HepG2 (cell line): ENCODE data around the gene HYCC2. TPM values are rescaled to one million over a fixed set of nuclear protein-coding genes. Genes with fewer than 3 reads are reported as not detected.

ENCODE experiments used
- AHR ChIP-seq: IDR thresholded peaks from 2 replicates; pipeline ENCODE4 v1.6.1; 2018; ENCODE audit warnings: missing genetic modification reagents, missing compliant biosample characterization
- ARHGAP35 ChIP-seq: sonication (generic); formaldehyde crosslinking; IDR thresholded peaks from 2 replicates; pipeline ENCODE4 v1.9.0; 2022; ENCODE audit warnings: mild to moderate bottlenecking, inconsistent platforms, moderate library complexity, missing genetic modification reagents, borderline replicate concordance
- ATF7 ChIP-seq, 2 experiments: fragments of 450-650 bp in 1 of 2; sonication (generic) in 1 of 2; formaldehyde crosslinking in 1 of 2; IDR thresholded peaks; 2 replicates each; pipeline versions ENCODE4 v1.4.0 to v1.6.1; 2016 to 2020; ENCODE audit warnings: antibody characterized with exemption in 1 of 2, mild to moderate bottlenecking in 1 of 2, missing genetic modification reagents in 1 of 2
- CAMTA2 ChIP-seq: sonication (generic); formaldehyde crosslinking; IDR thresholded peaks from 2 replicates; pipeline ENCODE4 v1.4.0; 2020; ENCODE audit warnings: mild to moderate bottlenecking, missing genetic modification reagents, borderline replicate concordance
- CEBPZ ChIP-seq: IDR thresholded peaks from 2 replicates; pipeline ENCODE4 v1.6.1; 2012; ENCODE audit warnings: low read length, improper control_type of control experiment
- HDAC1 ChIP-seq: sonication (generic); formaldehyde crosslinking; IDR thresholded peaks from 2 replicates; pipeline ENCODE4 v1.5.1; 2020; ENCODE audit warnings: mild to moderate bottlenecking, missing genetic modification reagents
- HNRNPK ChIP-seq: fragments of 200-400 bp; formaldehyde crosslinking; IDR thresholded peaks from 2 replicates; pipeline ENCODE4 v1.6.1; 2018; ENCODE audit warnings: low read length, low read depth, moderate library complexity, mild to moderate bottlenecking; ENCODE audit not compliant: poor library complexity, severe bottlenecking
- KDM1A ChIP-seq: IDR thresholded peaks from 2 replicates; pipeline ENCODE4 v1.6.1; 2016; ENCODE audit warnings: missing compliant biosample characterization
- KLF12 ChIP-seq: sonication (generic); formaldehyde crosslinking; IDR thresholded peaks from 2 replicates; pipeline ENCODE4 v1.4.0; 2020; ENCODE audit warnings: missing genetic modification reagents, borderline replicate concordance
- POLR2AphosphoS5 ChIP-seq: IDR thresholded peaks from 2 replicates; pipeline ENCODE4 v1.6.1; 2012; ENCODE audit warnings: low read depth, low read length
- RXRB ChIP-seq: IDR thresholded peaks from 2 replicates; pipeline ENCODE4 v1.6.1; 2016; ENCODE audit warnings: borderline replicate concordance, missing genetic modification reagents, missing compliant biosample characterization
- SIN3B ChIP-seq: fragments of 150-350 bp; IDR thresholded peaks from 2 replicates; pipeline ENCODE4 v1.6.1; 2014; ENCODE audit warnings: low read length
- SMAD3 ChIP-seq: sonication (generic); formaldehyde crosslinking; IDR thresholded peaks from 2 replicates; pipeline ENCODE4 v1.4.0; 2020; ENCODE audit warnings: missing genetic modification reagents
- SP140L ChIP-seq: sonication (generic); formaldehyde crosslinking; IDR thresholded peaks from 2 replicates; pipeline ENCODE4 v1.4.0; 2020; ENCODE audit warnings: missing genetic modification reagents, borderline replicate concordance
- YEATS4 ChIP-seq: sonication (generic); formaldehyde crosslinking; IDR thresholded peaks from 2 replicates; pipeline ENCODE4 v1.4.0; 2020; ENCODE audit warnings: missing genetic modification reagents, borderline replicate concordance
- ZBTB20 ChIP-seq: sonication (generic); formaldehyde crosslinking; IDR thresholded peaks from 2 replicates; pipeline ENCODE4 v1.8.1; 2023; ENCODE audit warnings: missing genetic modification reagents, low read depth, mild to moderate bottlenecking, borderline replicate concordance
- ZIK1 ChIP-seq: sonication (generic); formaldehyde crosslinking; IDR thresholded peaks from 2 replicates; pipeline ENCODE4 v1.5.0; 2020; ENCODE audit warnings: mild to moderate bottlenecking, low read depth, missing genetic modification reagents, borderline replicate concordance
- ZNF430 ChIP-seq: sonication (generic); formaldehyde crosslinking; IDR thresholded peaks from 2 replicates; pipeline ENCODE4 v1.9.0; 2021; ENCODE audit warnings: mild to moderate bottlenecking, missing genetic modification reagents
- ZNF605 ChIP-seq: sonication (generic); formaldehyde crosslinking; IDR thresholded peaks from 2 replicates; pipeline ENCODE4 v1.8.0; 2022; ENCODE audit warnings: mild to moderate bottlenecking, missing genetic modification reagents
- polyA plus RNA-seq, 8 experiments: library from polyadenylated mRNA; depleted of rRNA in 3 of 8; stranded (reverse) in 7 of 8; unstranded in 1 of 8; fragments of >200 nt; fragmentation: Illumina TruSeq in 4 of 8; extraction: Trizol in 4 of 8; gene quantifications; 2 replicates each; pipeline versions ENCODE4 v1.2.1 to v1.2.3, GENCODE V29; 2011 to 2016; ENCODE audit warnings: low read depth in 4 of 8, missing spikeins in 1 of 8, mixed read lengths in 1 of 8; ENCODE audit not compliant: insufficient read depth in 1 of 8
- total RNA-seq, 5 experiments: library from RNA; depleted of rRNA; stranded (reverse); fragments of >200 nt; fragmentation: Illumina TruSeq; extraction: Trizol; gene quantifications; 2 replicates each; pipeline ENCODE4 v1.2.3, GENCODE V29; 2016; ENCODE audit warnings: low read depth in 1 of 5
- TF ChIP-seq, protein P1 (sequence below): sonication (generic); formaldehyde crosslinking; IDR thresholded peaks from 2 replicates; pipeline ENCODE4 v1.8.1; 2023; ENCODE audit warnings: mild to moderate bottlenecking, missing genetic modification reagents, borderline replicate concordance
- TF ChIP-seq, protein P2 (sequence below): IDR thresholded peaks from 2 replicates; pipeline ENCODE4 v1.6.1; 2018; ENCODE audit warnings: missing genetic modification reagents
- TF ChIP-seq, protein P3 (sequence below): sonication (generic); formaldehyde crosslinking; IDR thresholded peaks from 2 replicates; pipeline ENCODE4 v1.8.1; 2023; ENCODE audit warnings: mild to moderate bottlenecking, inconsistent platforms, moderate library complexity, missing genetic modification reagents, borderline replicate concordance

HYCC2 gene
- total and polyA plus RNA-seq, 2 of the 13 experiments (the other 11 are each of a cell fraction or from before 2014, with no cell fraction given) = 4.7 to 13.9 TPM

DNA sequence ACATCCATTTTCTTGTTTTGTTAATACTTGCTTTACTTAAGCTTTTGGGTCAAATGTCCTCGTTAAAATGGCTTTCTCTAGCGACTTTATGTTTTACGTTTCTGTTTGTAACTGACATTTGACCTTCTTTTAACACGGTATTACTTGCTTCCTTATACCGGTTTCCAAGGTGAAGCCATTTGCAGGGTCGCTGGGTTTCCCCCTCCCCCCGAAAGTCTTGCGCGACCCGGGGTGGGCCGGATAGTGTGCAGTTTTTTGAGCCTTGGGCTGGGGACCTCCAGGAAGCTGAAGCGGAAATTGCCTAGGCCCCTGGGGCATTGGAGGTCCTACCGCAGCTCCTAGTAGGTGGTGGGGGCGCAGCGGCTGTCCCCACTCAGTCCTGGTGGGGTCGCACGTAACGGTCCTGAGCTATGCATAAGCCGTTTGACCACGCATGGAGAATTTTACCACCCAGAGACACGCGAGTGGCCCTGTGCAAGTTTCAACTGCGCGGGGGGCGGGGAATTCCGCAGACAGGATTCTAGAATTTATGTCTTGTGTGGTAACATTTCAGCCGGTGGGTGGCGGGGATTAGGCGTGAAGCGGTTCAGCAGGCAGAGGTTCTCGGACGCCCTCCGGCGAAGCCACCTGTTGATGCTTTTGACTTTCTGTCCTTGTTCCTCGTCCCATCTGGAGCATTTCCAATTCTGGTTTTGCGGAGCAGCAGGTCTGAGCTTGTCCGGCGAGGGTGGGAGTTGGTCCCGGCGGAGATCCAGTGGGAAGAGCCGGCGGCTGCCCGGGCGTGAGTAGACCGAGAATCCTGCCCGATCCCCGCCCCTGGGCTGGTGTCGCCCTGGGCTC is 46.9 kb upstream of the HYCC2 start (continued):
- TF ChIP-seq ATF7 (IDR thresholded peaks at IDR 0.05) (no peak), ATF7 (CRISPR knock-in tag; IDR thresholded peaks at IDR 0.05) (peak; percentile 87), RXRB (CRISPR knock-in tag) (peak; percentile 64; the same call in 1 of the 2 replicates), ZBTB20 (CRISPR knock-in tag) (no peak), SP140L (no peak; the same call in 1 of the 2 replicates), KLF12 (CRISPR knock-in tag) (peak; percentile 59; the same call in 1 of the 2 replicates), ARHGAP35 (CRISPR knock-in tag) (peak; percentile 21; the same call in 1 of the 2 replicates), ZNF430 (CRISPR knock-in tag) (0 out of 2 replicates have a peak, but pooled peaks have one; percentile 34), CEBPZ (no peak), YEATS4 (CRISPR knock-in tag) (peak; percentile 89), SMAD3 (CRISPR knock-in tag) (peak; percentile 68; the same call in 1 of the 2 replicates), HDAC1 (CRISPR knock-in tag) (peak; percentile 71), KDM1A (CRISPR knock-in tag) (no peak), SIN3B (no peak), CAMTA2 (peak; percentile 59; the same call in 1 of the 2 replicates), POLR2AphosphoS5 (peak; percentile 53), AHR (CRISPR knock-in tag) (0 out of 2 replicates have a peak, but pooled peaks have one; percentile 74), HNRNPK (no peak), ZNF605 (CRISPR knock-in tag) (no peak), ZIK1 (CRISPR knock-in tag) (no peak)
- TF ChIP-seq, protein P1, sequence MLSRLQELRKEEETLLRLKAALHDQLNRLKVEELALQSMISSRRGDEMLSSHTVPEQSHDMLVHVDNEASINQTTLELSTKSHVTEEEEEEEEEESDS = no peak
- TF ChIP-seq, protein P2, sequence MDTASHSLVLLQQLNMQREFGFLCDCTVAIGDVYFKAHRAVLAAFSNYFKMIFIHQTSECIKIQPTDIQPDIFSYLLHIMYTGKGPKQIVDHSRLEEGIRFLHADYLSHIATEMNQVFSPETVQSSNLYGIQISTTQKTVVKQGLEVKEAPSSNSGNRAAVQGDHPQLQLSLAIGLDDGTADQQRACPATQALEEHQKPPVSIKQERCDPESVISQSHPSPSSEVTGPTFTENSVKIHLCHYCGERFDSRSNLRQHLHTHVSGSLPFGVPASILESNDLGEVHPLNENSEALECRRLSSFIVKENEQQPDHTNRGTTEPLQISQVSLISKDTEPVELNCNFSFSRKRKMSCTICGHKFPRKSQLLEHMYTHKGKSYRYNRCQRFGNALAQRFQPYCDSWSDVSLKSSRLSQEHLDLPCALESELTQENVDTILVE = peak; percentile 71; the same call in 1 of the 2 replicates
- TF ChIP-seq, protein P3, sequence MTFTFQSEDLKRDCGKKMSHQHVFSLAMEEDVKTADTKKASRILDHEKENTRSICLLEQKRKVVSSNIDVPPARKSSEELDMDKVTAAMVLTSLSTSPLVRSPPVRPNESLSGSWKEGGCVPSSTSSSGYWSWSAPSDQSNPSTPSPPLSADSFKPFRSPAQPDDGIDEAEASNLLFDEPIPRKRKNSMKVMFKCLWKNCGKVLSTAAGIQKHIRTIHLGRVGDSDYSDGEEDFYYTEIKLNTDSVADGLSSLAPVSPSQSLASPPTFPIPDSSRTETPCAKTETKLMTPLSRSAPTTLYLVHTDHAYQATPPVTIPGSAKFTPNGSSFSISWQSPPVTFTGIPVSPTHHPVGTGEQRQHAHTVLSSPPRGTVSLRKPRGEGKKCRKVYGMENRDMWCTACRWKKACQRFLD (CRISPR knock-in tag) = peak; percentile 94; the same call in 1 of the 2 replicates
